Raji (cell line): ENCODE data around the gene DPF3.

Source experiments
- POLR2A ChIP-seq: IDR thresholded peaks from 2 replicates; pipeline ENCODE4 v1.6.1; 2011; ENCODE audit warnings: low read depth, low read length, control low read depth; ENCODE audit not compliant: insufficient read depth

DPF3 gene

DNA sequence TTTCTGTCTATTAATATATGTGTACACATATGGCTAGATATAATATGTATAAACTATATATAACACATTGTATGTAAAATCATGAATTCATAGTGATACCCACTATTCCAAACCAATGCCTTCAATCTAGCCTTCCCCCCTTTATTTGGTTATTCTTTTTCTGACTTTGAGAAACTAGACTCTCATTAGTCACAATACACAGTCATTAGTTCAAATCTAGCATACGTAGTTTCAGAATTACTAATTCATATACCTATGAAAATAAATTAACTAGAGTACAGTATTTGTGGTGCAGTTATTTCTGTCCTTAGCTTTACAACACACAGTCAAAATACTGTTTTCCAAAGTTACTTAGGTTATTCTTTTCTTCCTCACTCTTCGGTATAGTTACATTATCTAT is 268.2 kb downstream of the DPF3 start:
- no peak for TF ChIP-seq POLR2A

DNA sequence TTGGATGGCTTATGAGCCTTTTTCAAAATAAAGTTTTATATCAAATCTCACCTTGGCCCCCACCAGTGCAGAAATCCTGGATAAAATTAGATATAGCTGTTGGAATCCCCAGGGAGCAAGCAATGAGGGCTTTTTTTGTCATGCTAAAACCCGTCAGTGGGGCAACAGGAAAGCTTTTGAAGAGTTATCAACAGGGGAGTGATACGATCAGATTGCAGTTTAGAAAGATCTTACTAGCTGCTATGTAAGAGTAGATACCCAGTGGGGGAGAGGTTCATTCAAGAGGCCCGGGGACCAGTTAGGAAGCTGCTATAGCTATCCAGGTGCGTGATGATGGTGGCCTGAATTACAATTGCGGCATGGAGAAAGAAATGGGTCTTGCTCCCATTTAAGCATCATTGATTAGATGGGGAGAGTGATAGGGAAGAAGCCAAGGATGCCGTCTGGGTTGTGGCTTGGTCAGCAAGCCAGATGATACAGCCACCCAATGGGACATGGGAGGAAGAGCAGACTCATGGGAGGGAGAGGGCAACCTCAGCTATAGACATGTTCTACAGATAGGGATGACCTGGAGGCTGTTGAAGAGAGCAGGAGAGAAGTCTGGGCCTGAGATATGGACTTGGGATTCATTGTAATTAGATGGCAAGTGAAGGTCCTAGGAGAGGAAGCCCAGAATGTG is 272.4 kb downstream of the DPF3 start:
- TF ChIP-seq POLR2A = no peak

DNA sequence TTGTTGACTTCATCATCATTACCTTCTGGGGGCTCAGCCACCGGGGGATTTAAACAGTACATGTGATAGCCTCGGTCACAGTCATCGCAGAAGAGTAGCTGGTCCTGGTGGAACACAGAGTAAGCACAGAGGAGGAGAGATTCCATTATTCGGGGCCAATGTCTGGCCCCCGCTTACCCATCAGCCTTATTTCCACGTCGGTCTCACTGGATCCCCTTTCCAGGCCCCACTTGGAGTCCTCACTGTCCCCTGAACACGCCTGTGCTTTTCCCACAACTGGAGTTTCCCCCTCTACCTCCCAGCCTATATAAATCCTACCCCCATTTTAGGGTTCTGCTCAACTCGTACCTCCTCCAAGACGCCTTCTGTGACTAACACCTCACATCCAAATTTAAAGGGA is 274.0 kb downstream of the DPF3 start:
- no peak for TF ChIP-seq POLR2A

DNA sequence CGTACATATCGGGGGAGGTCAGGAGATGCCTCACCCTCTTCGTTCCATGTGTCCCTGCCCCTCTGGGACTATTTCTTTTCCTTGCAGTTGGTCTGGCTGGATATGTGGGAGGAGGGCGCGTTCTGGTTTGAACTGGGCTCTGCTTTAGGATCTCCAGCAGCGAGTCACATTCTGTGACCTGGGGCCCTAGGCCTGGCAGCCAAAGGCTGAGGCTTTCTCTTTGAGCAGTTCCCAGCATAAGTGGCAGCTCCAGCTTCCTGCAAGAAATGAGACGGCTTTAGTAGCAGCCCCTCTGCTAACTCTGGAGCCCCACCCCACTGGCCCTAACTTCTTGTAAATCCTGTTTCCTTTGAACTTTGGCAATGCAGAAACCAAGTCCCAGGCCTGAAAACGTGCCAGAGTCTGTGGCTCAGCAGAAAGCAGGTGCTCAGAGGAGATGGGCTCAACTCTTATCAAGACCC is 274.8 kb downstream of the DPF3 start:
- no peak for TF ChIP-seq POLR2A

DNA sequence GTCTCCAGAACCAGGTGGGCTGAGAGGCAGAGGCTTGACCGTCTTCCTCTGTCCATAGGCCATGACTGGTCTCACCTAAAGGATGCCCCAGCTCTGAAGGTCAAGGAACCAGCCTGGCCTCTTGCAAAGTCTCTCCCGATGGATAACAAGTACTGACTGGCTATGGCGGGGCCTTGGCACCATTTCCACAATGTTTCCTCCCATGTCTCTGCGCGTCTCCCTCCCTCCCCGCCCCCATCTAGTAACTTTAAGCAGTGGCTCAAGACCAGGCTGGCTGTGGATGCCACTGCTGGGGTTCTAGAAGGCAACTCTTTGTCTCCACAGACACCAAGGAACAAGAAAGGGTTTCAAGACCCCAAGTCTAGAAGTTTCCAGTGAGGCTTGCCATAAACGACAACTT is 275.5 kb downstream of the DPF3 start:
- TF ChIP-seq POLR2A = no peak

DNA sequence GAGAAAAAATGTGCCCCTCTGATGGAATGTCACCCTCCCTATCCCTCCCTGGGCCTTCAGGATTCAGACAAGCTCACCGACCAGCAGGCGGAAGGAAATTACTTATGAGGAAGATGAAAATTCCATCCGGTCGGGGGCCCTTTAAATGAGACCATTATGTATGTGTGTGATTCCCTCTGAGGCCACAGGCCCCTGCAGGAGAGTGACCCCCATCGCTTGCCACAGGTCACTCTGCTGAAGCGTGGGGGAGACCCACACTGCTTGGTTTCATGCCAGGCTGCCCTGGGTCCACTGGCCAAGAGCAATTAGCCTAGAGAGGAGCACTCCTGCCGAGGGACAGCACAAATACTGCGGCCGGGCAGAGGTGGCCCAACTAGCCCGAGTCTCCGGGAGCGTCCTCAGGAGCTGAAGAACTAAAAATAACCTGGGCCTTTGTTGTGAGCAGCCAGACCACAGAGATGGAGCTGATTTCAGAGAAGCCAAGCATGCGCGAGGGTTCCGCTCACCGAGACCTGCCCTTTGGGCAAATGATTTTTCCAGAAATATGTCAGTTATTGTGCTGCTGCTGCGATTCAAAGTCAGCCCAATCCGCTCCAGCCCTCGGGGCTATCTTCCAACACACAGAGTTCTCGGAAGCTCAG is 276.4 kb downstream of the DPF3 start:
- TF ChIP-seq POLR2A = no peak

DNA sequence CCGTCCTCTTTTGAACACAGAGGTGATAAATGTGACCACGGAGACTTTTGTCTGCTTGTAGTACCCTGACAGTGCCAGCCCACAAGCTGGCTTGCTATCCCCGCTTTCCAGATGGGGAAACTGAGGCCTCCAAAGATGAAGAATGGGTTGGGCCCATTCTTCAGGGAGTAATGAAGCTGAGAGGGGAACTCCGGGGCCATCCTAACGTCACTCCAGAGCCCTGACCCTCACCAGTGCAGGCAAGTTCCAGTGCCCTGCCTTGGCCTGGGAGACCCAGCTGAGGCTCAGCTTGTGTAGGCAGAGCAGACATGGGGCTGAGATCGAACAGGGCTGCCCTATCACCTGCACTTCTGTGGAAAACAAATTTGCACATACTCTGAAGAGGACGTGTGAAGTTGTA is 277.1 kb downstream of the DPF3 start:
- no peak for TF ChIP-seq POLR2A

DNA sequence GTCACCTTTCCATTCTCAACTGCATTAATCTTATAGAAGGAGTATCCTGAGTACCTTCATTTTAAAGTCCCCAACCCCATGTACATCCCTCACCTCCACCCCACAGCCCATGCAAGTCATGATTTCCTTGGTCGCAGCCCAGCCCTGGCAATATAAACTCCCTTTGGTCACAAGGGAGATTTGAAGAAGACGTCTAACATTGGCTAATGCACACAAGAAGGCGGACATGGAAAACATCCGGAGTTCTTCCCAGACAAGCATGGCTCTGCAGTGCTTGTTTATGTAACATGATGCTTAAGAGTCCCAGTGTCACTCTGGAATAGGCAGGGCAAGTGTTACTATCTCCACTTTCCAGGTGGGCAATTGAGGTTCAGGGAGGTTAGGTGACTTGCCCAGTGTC is 277.6 kb downstream of the DPF3 start:
- no peak for TF ChIP-seq POLR2A

DNA sequence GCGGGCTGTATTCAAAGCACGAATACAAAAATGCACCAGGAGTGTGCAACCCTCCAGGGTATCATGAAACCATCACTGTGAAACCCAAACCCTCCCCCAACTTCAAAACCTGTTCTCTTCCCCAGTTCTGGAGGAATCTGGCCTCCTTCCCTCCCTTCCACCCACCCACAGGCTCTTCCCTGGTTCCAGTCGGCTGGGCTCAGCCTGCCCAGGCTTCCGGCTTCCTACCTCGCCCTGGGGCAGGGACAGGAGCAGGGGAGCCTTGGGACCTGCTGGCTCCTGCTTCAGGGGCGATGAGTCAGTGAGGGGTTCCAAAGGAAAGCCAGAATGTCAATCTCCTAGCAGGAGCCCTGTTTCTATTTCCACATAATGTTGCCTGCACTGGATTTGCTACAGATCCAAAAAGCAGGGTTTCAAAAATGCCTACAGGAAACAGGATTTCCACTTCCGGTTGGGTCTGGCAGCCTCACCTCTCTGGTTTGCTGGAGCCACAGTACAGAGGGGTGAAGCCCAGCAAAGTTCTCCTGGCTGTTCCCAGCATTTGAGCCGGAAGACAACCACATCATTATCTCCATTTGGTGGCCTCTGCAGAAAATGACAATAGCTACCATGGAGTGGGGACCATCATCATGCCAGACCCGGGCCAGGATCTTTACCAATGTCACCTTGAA is 278.3 kb downstream of the DPF3 start:
- TF ChIP-seq POLR2A = no peak

DNA sequence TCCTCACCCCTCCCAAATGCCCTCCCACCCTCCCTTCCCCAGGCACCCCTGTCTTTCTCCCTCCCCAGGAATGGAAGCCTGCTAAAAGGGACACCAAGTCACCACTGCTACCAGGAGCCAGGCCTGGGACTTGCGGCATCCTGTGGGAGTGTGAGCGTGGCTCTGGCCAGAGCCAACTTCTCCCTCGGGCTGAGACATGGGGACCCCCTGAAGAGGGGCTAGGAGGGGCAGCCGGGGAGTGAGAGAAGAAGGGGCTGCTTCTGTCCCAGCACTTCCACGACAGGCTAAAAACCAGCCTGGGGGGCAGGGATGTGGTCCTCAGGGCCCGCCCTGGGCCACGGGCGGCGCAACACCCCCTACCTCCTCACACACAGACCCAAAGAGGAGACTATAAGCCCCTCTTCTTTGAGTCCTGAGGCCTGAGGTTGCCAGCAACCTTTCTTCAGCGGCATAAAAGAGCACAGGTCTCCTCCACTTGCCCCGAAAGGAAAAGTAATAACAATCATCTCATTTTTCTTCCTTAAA is 278.9 kb downstream of the DPF3 start:
- no peak for TF ChIP-seq POLR2A

DNA sequence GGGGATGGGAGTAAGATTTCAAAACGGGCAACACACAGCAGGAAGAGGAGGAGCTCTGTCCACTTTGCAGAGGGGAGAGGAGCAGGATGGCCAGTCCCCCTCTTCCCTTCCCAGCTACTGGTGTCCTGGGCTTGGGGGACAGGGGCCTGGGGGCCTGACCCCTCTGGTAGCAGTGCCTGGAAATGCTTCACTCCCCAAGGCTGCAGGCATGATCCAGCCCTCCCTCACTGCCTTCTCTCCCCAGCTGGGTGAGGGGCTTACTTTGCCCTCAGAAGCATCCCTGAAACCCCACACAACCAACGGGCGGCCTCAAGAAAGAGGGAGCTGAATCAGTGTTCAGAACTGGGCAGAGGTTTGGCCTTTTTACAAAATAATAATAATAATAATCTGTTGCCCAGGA is 279.5 kb downstream of the DPF3 start:
- TF ChIP-seq POLR2A = no peak

DNA sequence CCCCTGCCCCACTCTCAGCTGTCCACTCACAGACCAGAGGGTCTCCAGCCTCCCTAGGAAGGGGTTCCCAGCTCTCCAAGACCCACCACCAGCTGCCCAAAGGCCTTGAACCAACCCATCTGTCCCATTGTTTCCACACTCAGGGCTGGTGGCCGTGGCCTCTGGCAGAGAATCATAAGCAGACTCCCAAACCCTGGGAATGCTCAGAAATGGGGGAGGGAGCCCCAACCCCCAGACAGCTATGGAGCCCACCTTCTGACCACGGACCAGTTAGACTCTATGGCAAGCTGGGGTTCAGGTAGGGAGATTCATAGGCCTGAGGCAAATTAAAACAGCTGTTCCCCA is 280.0 kb downstream of the DPF3 start:
- no peak for TF ChIP-seq POLR2A

DNA sequence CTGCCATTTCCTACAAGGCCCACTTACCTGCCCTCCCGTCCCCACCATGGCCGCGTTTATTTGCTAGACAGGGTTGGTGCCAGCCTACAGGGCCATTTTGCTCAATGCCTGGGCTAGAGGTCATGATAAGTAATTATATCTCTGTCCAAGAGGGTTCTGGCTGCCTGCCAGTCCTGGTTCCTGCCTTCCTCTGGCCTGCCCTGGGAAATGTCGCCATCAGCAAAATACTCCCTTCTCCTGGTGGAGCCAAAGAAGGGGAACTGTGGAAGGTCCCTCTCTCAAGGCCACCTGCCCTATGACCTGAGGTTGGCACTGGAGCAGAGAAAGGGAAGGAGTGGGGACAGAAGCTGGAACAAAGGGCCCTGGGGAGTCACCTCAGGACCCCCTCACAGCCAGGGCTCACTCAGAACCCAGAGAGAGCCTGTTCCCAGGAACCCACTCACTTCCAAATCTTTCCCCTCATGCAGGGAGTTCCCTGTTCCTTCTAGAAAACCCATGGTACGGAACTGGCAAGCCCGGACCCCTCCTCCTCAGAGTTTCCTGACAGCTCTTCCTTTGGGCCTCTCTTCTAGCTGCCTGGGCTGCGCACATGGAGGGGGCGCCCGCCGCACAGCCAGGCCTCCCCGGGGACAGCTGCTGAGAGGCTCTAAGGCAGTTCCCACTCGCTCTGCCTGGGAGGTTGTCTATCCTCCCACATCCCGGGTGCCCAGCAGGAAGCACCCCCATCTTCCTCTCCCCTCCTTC is 280.5 kb downstream of the DPF3 start:
- TF ChIP-seq POLR2A = no peak

DNA sequence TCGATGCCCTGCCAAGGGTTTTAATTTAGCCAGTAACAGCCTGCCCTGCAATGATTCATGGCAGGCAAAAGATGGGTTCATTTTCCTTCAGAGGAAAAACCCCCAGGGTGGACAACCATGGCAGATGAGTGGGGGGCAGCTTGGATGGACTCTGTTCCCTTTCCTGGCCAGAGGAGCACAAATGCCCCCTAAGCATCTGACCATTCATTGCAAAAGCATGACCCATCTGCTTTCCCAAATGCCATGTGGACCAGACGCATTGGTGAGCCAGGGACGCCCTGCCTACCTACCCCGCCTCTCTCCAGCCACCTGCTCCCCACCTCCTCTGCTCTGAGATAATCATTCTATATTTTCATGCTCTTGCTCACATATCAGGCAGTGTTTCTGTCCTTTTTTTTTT is 281.9 kb downstream of the DPF3 start:
- TF ChIP-seq POLR2A = no peak

DNA sequence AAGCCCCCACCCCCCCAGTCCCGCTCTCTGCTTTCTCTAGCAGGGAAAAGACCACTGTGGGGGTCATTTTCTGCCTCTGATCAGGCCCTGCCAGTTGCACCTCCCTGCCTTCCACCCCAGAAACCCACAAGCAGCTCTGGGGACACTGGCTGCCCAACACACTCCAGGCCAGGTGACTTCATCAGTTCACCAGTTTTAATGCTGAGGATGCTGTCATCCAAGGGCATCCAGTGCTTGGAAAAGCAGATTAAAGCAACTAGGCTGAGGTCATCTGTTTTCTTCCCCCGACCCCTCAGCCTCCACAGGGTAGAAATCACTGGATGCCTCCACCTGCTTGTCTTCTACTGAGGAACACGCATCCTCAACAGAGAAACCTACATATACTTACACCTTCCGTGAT is 282.4 kb downstream of the DPF3 start:
- no peak for TF ChIP-seq POLR2A

DNA sequence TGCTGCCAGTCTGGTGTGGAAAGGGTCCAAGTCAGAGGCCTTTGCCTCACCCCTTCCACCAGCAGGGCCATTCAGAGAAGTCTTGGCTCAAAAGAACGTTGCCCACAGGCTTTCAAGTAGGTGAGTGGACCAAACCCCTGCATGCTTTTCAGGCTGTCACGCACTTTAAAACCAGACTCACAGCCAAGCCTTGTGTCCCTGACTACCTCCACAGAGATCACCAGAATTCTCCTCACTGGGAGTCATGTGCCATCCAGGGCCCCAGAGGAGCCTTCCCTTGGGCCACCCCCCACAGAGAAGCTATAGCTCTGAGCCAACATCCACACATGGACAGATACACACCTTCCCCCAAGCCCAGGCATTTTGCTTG is 283.1 kb downstream of the DPF3 start:
- no peak for TF ChIP-seq POLR2A
